Testis (tissue), 3 donors: Measurements from ENCODE around the gene ZNF780A. TPM values are rescaled to one million over a fixed set of nuclear protein-coding genes. Genes with fewer than 3 reads are reported as not detected.
"Not testable (repeated sequence)": the region's sequence is repeated elsewhere in the genome, so short reads cannot be mapped to it uniquely, and the experiment has no call there.

Experiments used
- DNase-seq: peaks from one replicate; pipeline ENCODE4 v3.0.0-alpha.2; 2019
- H3K27ac ChIP-seq, 2 donors: fragments of 200-600 bp; sonication (generic); one replicate each; pipeline ENCODE4 v1.5.1; 2019
- H3K27me3 ChIP-seq: fragments of 200-600 bp; sonication (generic); one replicate; pipeline ENCODE4 v1.5.1; 2019
- H3K36me3 ChIP-seq: fragments of 200-600 bp; sonication (generic); one replicate; pipeline ENCODE4 v1.5.1; 2017; ENCODE audit warnings: low read depth; ENCODE audit errors: missing control alignments
- H3K4me1 ChIP-seq: fragments of 200-600 bp; sonication (generic); one replicate; pipeline ENCODE4 v1.5.1; 2019
- H3K4me3 ChIP-seq, 2 donors: fragments of 200-600 bp; sonication (generic); one replicate each; pipeline ENCODE4 v1.5.1; 2017 to 2019
- H3K9me3 ChIP-seq: fragments of 200-600 bp; sonication (generic); one replicate; pipeline ENCODE4 v1.5.1; 2017
- POLR2A ChIP-seq: fragments of 450-650 bp; IDR thresholded peaks from one replicate; pipeline ENCODE4 v1.6.1; 2017; ENCODE audit warnings: antibody characterized with exemption, mild to moderate bottlenecking, moderate library complexity
- WGBS, 2 donors: methylation state at CpG; one replicate each; pipeline ENCODE4 v1.1.5; 2018; 5-methylcytosine and 5-hydroxymethylcytosine counted together
- intact Hi-C: fragments of 100-400 bp; cut with DNase I; formaldehyde crosslinking; loops from one replicate; pipeline ENCODE4 v1.15.1; 2023; ENCODE audit warnings: low total_unique reads
- polyA plus RNA-seq: library from polyadenylated mRNA; stranded (reverse); fragments of 350-450 nt; fragmentation: Illumina TruSeq; extraction: RNeasy Lipid Tissue Mini Kit (QIAGEN cat#74804); gene quantifications from one replicate; pipeline ENCODE4 v1.2.3, GENCODE V29; 2014; ENCODE audit warnings: low read depth, low replicate concordance; ENCODE audit not compliant: insufficient read depth
- total RNA-seq, 2 donors: library from RNA; depleted of rRNA; stranded (reverse); fragments of >200 nt; gene quantifications; one replicate each; pipeline ENCODE4 v1.2.3, GENCODE V29; 2016
- TF ChIP-seq, protein P1 (sequence below), 3 experiments: fragments of 450-650 bp in 2 of 3; fragments of 200-600 bp in 1 of 3; sonication (generic) in 1 of 3; IDR thresholded peaks; one replicate each; pipeline ENCODE4 v1.5.1; 2016 to 2019; ENCODE audit warnings: antibody characterized with exemption in 3 of 3, mild to moderate bottlenecking in 2 of 3, moderate library complexity in 1 of 3

The ZNF780A gene
- total and polyA plus RNA-seq, 3 donors from 2014 or later, result 9.5 to 17.2 (median 16.1) TPM

DNA sequence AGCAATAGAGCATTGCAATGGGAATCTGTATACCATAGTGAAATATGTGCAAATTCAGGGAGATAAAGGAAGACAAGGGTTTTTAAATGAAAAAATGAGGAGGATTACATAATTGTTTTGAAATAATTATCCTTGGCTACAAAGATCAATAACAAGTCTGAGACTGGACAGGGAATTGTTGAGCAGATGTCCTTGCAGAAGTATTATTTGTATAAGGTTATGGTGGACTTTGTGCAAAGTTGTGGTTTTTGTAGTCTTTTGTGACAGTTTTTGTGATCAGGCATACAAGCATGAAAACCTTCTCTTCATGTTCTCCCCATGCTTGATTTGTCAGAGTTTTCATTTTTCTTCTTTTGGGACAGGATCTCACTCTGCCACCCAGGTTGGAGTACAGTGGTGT lies 25.3 kb upstream of the ZNF780A start:
- no peak for DNase-seq
- H3K36me3 ChIP-seq, result no peaks in the 10 kb centered on the region
- H3K27ac ChIP-seq, result no peak overlapping the region
- no peak for TF ChIP-seq POLR2A
- TF ChIP-seq, protein P1, sequence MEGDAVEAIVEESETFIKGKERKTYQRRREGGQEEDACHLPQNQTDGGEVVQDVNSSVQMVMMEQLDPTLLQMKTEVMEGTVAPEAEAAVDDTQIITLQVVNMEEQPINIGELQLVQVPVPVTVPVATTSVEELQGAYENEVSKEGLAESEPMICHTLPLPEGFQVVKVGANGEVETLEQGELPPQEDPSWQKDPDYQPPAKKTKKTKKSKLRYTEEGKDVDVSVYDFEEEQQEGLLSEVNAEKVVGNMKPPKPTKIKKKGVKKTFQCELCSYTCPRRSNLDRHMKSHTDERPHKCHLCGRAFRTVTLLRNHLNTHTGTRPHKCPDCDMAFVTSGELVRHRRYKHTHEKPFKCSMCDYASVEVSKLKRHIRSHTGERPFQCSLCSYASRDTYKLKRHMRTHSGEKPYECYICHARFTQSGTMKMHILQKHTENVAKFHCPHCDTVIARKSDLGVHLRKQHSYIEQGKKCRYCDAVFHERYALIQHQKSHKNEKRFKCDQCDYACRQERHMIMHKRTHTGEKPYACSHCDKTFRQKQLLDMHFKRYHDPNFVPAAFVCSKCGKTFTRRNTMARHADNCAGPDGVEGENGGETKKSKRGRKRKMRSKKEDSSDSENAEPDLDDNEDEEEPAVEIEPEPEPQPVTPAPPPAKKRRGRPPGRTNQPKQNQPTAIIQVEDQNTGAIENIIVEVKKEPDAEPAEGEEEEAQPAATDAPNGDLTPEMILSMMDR (IDR thresholded peaks at IDR 0.05), result no peak
- H3K9me3 ChIP-seq, result no peaks in the 10 kb centered on the region
- H3K4me1 ChIP-seq, result no peaks in the 10 kb centered on the region
- H3K27me3 ChIP-seq, result no peaks in the 10 kb centered on the region
- intact Hi-C loops, result no loop called here
- H3K4me3 ChIP-seq, result no peak overlapping the region

DNA sequence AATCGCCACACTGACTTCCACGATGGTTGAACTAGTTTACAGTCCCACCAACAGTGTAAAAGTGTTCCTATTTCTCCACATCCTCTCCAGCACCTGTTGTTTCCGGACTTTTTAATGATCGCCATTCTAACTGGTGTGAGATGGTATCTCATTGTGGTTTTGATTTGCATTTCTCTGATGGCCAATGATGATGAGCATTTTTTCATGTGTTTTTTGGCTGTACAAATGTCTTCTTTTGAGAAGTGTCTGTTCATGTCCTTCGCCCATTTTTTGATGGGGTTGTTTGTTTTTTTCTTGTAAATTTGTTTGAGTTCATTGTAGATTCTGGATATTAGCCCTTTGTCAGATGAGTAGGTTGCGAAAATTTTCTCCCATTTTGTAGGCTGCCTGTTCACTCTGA lies 23.4 kb upstream of the ZNF780A start:
- 83 to 92% methylated on average over 1 to 4 of the region's 6 CpGs for WGBS, 2 donors
- H3K27me3 ChIP-seq, H3K27ac ChIP-seq, H3K9me3 ChIP-seq, DNase-seq, H3K36me3 ChIP-seq, H3K4me3 ChIP-seq, H3K4me1 ChIP-seq, intact Hi-C loops: not testable (repeated sequence)

DNA sequence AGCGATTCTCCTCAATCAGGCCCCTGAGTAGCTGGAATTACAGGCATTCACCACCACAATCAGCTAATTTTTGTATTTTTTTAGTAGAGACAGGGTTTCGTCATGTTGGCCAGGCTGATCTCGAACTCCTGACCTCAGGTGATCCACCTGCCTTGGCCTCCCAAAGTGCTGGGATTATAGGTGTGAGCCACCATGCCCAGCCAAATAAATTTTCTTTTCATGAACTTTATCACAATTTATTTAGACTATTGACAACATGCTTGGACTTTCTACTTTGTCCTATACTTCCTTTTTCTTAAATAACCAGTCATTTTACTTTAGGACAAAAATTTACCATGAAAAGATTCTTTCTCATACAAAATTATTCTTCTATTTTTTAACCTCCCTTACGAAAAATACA lies 21.5 kb upstream of the ZNF780A start:
- intact Hi-C loops, DNase-seq, H3K4me1 ChIP-seq, H3K27me3 ChIP-seq, H3K9me3 ChIP-seq, H3K27ac ChIP-seq, H3K36me3 ChIP-seq, H3K4me3 ChIP-seq: not testable (repeated sequence)
- WGBS, 2 donors, result 64 to 65% methylated on average over 4 of the region's 4 CpGs

DNA sequence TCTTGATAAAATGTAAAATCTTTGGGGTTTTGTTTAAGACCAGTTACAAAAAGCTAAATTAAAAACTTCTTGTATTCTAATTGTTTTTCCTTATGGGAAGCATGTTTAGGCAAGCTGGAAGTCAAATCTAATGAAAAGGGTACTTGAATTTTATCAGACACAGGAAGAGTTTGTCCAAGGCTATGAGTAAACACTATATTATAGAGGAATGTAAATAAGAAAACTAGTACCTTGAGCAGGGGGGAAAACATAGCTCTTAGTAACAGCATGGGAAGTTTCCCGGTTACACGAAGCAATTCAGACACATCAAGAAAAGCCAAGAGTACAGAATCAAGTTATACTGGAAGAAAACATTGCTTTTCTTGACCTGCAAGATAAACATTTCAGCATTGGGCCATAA lies 19.8 kb upstream of the ZNF780A start:
- Histone ChIP-seq H3K27me3 (no peaks in the 10 kb centered on the region), H3K4me3 (no peak overlapping the region), H3K27ac (no peak overlapping the region), H3K9me3 (no peaks in the 10 kb centered on the region), H3K36me3 (no peaks in the 10 kb centered on the region), H3K4me1 (no peaks in the 10 kb centered on the region)
- TF ChIP-seq POLR2A, result no peak
- TF ChIP-seq, protein P1 (IDR thresholded peaks at IDR 0.05), result no peak
- 79 to 83% methylated on average over 2 of the region's 2 CpGs for WGBS, 2 donors
- no peak for DNase-seq
- intact Hi-C loops, result no loop called here

DNA sequence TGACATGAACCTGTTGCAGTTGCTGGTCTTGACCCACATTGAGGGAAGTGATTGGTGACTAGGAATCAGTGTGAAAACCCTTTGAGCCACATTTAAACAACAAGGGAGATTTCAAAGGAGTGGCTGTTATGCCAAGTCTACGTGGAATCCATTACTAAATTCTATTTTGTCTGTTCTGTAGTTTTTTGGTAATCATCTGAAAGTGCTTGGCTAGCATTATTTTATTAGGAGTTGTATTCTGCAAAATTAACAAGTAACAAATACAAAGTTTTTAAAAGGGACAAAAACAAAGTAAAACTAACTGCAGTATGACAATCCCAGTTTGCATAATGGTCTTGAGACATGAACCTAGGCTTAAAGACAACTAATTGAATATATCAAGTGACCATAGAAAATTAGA lies 14.0 kb upstream of the ZNF780A start:
- TF ChIP-seq, protein P1 (IDR thresholded peaks at IDR 0.05), result no peak
- TF ChIP-seq POLR2A, result no peak
- no peaks in the 10 kb centered on the region for H3K36me3 ChIP-seq
- H3K27me3 ChIP-seq, result no peaks in the 10 kb centered on the region
- no peak overlapping the region for H3K4me3 ChIP-seq
- WGBS, 2 donors, result 67 to 68% methylated on average over 1 of the region's 1 CpG
- no peak overlapping the region for H3K27ac ChIP-seq
- intact Hi-C loops, result no loop called here
- H3K4me1 ChIP-seq, result no peaks in the 10 kb centered on the region
- no peak for DNase-seq
- no peaks in the 10 kb centered on the region for H3K9me3 ChIP-seq

DNA sequence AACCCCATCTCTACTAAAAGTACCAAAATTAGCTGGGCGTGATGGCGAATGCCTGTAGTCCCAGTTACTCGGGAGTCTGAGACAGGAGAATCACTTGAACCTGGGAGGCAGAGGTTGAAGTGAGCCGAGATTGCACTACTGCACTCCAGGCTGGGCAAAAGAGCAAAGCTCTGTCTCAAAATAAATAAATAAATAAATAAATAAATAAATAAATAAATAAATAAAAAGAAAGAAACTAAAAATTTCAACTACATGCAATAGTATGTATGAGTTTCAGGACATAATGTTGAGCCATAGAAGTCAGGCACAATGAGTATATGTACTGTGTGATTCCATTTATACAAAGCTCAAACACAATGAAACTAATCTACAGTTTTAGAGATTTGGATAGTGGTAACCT lies 12.9 kb upstream of the ZNF780A start:
- Histone ChIP-seq H3K9me3 (no peaks in the 10 kb centered on the region), H3K4me1 (no peaks in the 10 kb centered on the region), H3K27me3 (no peaks in the 10 kb centered on the region), H3K36me3 (no peaks in the 10 kb centered on the region), H3K27ac (no peak overlapping the region), H3K4me3 (no peak overlapping the region)
- TF ChIP-seq, protein P1 (IDR thresholded peaks at IDR 0.05), result no peak
- no peak for TF ChIP-seq POLR2A
- intact Hi-C loops, result no loop called here
- WGBS, 2 donors, result 85 to 93% methylated on average over 4 of the region's 4 CpGs
- DNase-seq, result no peak
